Mesangial cell (primary cell): ENCODE results near the gene CCL2. TPM values are rescaled to one million over a fixed set of nuclear protein-coding genes. Genes with fewer than 3 reads are reported as not detected.

Experiments
- total RNA-seq: library from RNA; depleted of rRNA; stranded (reverse); fragments of >200 nt; gene quantifications from 2 replicates; pipeline ENCODE4 v1.2.3, GENCODE V29; 2015

CCL2 gene
- 1.5 and 5.4 TPM in 2 replicates for total RNA-seq

GRCh38 chr17:34254651-34255380 is at the start of gene CCL2:
CCL2 (plus strand) TSS chr17:34255285; CDS start chr17:34255350, 65 bp downstream.

GRCh38 chr17:34269969-34270368 is 14.9 kb downstream of the CCL2 start, which contains the start of gene CCL7:
CCL7 (plus strand) TSS chr17:34270221; CDS start chr17:34270291, 70 bp downstream.

GRCh38 chr17:34285286-34285792 is 30.3 kb downstream of the CCL2 start, which contains the start of gene CCL11:
CCL11 (plus strand) TSS chr17:34285742; CDS start chr17:34285809, 67 bp downstream.

Other genes starting within 250 kb of the CCL2 start
- not detected in 2 replicates for gene CCL7, start 14.9 kb downstream of the CCL2 start, total RNA-seq
- gene CCL11, start 30.5 kb downstream of the CCL2 start, total RNA-seq: not detected in 2 replicates
- not detected in 2 replicates for gene CCL8, start 64.2 kb downstream of the CCL2 start, total RNA-seq
- not detected in 2 replicates for gene CCL13, start 101.2 kb downstream of the CCL2 start, total RNA-seq
- not detected in 2 replicates for gene CCL1, start 107.9 kb downstream of the CCL2 start, total RNA-seq